ENCODE data around the gene ISX.
"Not testable (repeated sequence)": the region's sequence is repeated elsewhere in the genome, so short reads cannot be mapped to it uniquely, and the experiment has no call there.

Gene ISX

GRCh38 chr22:35023692-35024363, 42.1 kb upstream of the ISX start:
- H3K4me3 ChIP-seq (ENCODE audit: low read depth, low read length): no peak overlapping the region
- in situ Hi-C loops (cut with HindIII; ENCODE audit: low sequenced_read_pairs): no loop called here
- no peak for DNase-seq (ENCODE audit: low read depth)
- TF ChIP-seq CTCF (IDR thresholded peaks at IDR 0.05; ENCODE audit: low read depth, low read length, missing control alignments): peak; percentile 77

DNA sequence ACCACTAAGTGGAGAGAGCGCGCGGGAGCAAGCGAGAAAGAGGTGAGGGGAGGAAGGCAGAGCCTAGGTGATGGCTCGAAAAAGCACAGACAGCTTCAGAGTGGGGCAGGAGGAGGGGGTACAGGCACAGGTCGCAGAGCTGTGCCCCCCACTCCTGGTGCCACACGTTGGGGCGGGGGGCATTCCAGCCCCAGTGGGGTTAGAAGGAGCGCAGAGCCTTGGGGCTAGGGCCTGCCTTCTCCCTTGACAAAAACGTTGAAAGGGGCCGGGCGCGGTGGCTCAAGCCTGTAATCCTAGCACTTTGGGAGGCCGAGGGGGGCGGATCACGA, 41.6 kb upstream of the ISX start:
- no peak for TF ChIP-seq CTCF (IDR thresholded peaks at IDR 0.05; ENCODE audit: low read depth, low read length, missing control alignments)
- in situ Hi-C loops (cut with HindIII; ENCODE audit: low sequenced_read_pairs): no loop called here

DNA sequence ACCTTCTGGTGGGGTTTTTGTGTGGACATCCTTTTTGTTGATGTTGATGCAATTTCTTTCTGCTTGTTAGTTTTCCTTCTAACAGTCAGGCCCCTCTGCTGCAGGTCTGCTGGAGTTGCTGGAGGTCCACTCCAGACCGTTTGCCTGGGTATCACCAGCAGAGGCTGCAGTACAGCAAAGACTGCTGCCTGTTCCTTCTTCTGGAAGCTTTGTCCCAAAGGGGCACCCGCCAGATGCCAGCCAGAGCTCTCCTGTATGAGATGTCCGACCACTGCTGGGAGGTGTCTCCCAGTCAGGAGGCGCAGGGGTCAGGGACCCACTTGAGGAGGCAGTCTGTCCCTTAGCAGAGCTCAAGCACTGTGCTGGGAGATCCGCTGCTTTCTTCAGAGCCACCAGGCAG, 35.8 kb upstream of the ISX start:
- in situ Hi-C loops (cut with HindIII; ENCODE audit: low sequenced_read_pairs); DNase-seq (ENCODE audit: low read depth); H3K4me3 ChIP-seq (ENCODE audit: low read depth, low read length): not testable (repeated sequence)

More for the DNA sequence above, 41.6 kb upstream of the ISX start:
- H3K4me3 ChIP-seq (ENCODE audit: low read depth, low read length): no peak overlapping the region
- DNase-seq (ENCODE audit: low read depth): no peak

DNA sequence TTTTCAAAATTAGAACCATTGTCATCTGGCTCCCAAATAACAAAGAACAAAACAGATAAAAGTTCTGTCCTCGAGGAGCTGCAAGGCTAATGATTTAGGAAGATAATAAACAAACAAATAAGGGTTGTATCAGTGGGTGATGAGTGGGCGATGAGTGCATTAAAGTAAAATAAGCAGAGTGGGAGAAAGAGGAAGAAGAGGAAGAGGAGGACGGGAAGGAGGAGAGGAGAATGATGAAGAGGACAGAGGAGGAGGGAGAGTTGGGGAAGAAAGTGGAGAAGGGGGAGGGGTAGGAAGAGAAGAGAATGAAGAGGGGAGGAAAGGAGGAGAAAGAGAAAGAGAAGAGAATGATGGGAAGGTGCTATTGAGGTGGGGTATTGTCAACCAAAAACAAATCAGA, 33.4 kb upstream of the ISX start:
- in situ Hi-C loops (cut with HindIII; ENCODE audit: low sequenced_read_pairs): no loop called here
- no peak for TF ChIP-seq CTCF (IDR thresholded peaks at IDR 0.05; ENCODE audit: low read depth, low read length, missing control alignments)
- no peak overlapping the region for H3K4me3 ChIP-seq (ENCODE audit: low read depth, low read length)
- no peak for DNase-seq (ENCODE audit: low read depth)

GRCh38 chr22:35033635-35034296, 32.2 kb upstream of the ISX start:
- H3K4me3 ChIP-seq (ENCODE audit: low read depth, low read length): no peak overlapping the region
- DNase-seq (ENCODE audit: low read depth): no peak
- in situ Hi-C loops (cut with HindIII; ENCODE audit: low sequenced_read_pairs): no loop called here
- no peak for TF ChIP-seq CTCF (IDR thresholded peaks at IDR 0.05; ENCODE audit: low read depth, low read length, missing control alignments)

DNA sequence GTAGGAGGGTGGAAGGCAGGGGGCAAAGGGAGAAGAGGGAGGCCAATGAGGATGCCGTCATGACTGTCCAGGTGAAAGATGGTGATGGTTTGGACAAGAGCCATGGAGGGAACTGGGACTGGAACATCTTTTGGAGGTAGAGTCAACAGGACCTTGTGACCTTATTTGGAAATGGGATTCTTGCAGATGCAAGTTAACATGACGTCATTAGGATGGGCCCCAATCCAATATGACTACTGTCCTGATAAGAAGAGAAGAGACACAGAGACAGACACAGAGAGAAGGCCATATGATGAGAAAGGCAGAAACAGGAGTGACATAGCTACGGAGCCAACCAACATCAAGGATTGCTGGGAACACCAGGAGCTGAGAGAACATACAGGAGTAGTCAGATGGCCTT, 31.0 kb upstream of the ISX start:
- in situ Hi-C loops (cut with HindIII; ENCODE audit: low sequenced_read_pairs): no loop called here
- no peak for TF ChIP-seq CTCF (IDR thresholded peaks at IDR 0.05; ENCODE audit: low read depth, low read length, missing control alignments)
- DNase-seq (ENCODE audit: low read depth): no peak
- H3K4me3 ChIP-seq (ENCODE audit: low read depth, low read length): no peak overlapping the region

- no peak for DNase-seq (ENCODE audit: low read depth)
- in situ Hi-C loops (cut with HindIII; ENCODE audit: low sequenced_read_pairs): no loop called here
- no peak overlapping the region for H3K4me3 ChIP-seq (ENCODE audit: low read depth, low read length)
- no peak for TF ChIP-seq CTCF (IDR thresholded peaks at IDR 0.05; ENCODE audit: low read depth, low read length, missing control alignments)
Observed at GRCh38 chr22:35037089-35037488, 28.9 kb upstream of the ISX start.

Data from astrocyte of the cerebellum (primary cell).